Activated CD8-positive, alpha-beta memory T cell treated with anti-CD3 and anti-CD28 coated beads, Interleukin-2, amount 10 ng/mL, durations not matched to agents 7 days and 5 days (primary cell): Measurements from ENCODE around the gene ANKK1. TPM values are rescaled to one million over a fixed set of nuclear protein-coding genes. Genes with fewer than 3 reads are reported as not detected.

ENCODE experiments used
- ATAC-seq: fragments of 150-1000 bp; cut with Tn5 transposase; one replicate; pipeline ENCODE4 v1.10.0; 2021; ENCODE audit warnings: moderate library complexity
- CTCF ChIA-PET: fragments of 350-600 bp; sonication (Branson Sonifier 250); formaldehyde crosslinking; loops from one replicate; lab custom pipeline; 2021; ENCODE audit warnings: antibody characterized with exemption; lab: Charles Lee
- DNase-seq: peaks from one replicate; pipeline ENCODE4 v3.0.0-alpha.2; 2020
- H3K27ac Mint-ChIP-seq: one replicate; pipeline ENCODE4 v1.8.0; 2021; ENCODE audit warnings: mild to moderate bottlenecking, mixed read lengths
- H3K27me3 Mint-ChIP-seq: one replicate; pipeline ENCODE4 v1.8.0; 2021; ENCODE audit warnings: mixed read lengths
- H3K36me3 Mint-ChIP-seq: one replicate; pipeline ENCODE4 v1.8.0; 2021; ENCODE audit warnings: mild to moderate bottlenecking, mixed read lengths
- H3K4me1 Mint-ChIP-seq: one replicate; pipeline ENCODE4 v1.8.0; 2021; ENCODE audit warnings: mixed read lengths
- H3K4me3 Mint-ChIP-seq: one replicate; pipeline ENCODE4 v1.8.0; 2021; ENCODE audit warnings: mild to moderate bottlenecking, moderate library complexity, mixed read lengths
- H3K9me3 Mint-ChIP-seq: one replicate; pipeline ENCODE4 v1.8.0; 2022; ENCODE audit warnings: low read depth, mixed read lengths
- total RNA-seq, 2 experiments: library from RNA; stranded (reverse); gene quantifications; one replicate each; pipeline ENCODE4 v1.2.3, GENCODE V29; 2021

Gene ANKK1
- total RNA-seq, 2 experiments from 2014 or later, result 0.29 TPM; not detected in 1

DNA sequence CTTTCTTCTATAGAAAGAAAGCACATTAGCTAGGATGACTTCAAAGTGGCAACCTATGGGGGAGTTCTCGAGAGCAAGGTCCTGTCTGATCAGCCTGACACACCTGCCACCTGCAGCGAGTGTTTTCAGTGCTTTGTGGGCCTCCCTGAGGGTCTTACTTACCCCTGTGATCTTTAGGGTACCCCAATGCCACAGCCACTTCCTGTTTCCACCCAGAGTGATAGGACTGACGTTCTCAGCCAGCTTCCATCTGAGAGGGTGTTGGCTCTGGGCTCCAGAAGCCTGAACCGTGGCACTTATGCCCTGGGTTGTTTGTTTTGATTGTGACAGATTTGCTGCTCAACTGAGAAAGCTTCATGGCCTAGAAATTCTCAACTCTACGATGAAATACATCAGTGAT is 21.7 kb upstream of the ANKK1 start:
- Mint-ChIP-seq H3K27ac (no peak overlapping the region), H3K36me3 (no peaks in the 10 kb centered on the region), H3K27me3 (no peaks in the 10 kb centered on the region)

GRCh38 chr11:113369411-113369810 is 18.2 kb upstream of the ANKK1 start:
- CTCF ChIA-PET, result no interaction called here
- no peaks in the 10 kb centered on the region for H3K9me3 Mint-ChIP-seq

More for the DNA sequence above, 21.7 kb upstream of the ANKK1 start:
- CTCF ChIA-PET, result interaction anchor here (1.0 kb wide), 1 partner anchor 408 kb away, joined by 3 read pairs; the partner anchor contains the start of gene ZW10
- H3K4me1 Mint-ChIP-seq, result peaks cover 20% of the 10 kb centered on the region
- H3K4me3 Mint-ChIP-seq, result no peak overlapping the region
- ATAC-seq, result no peak
- H3K9me3 Mint-ChIP-seq, result no peaks in the 10 kb centered on the region
- DNase-seq, result no peak

DNA sequence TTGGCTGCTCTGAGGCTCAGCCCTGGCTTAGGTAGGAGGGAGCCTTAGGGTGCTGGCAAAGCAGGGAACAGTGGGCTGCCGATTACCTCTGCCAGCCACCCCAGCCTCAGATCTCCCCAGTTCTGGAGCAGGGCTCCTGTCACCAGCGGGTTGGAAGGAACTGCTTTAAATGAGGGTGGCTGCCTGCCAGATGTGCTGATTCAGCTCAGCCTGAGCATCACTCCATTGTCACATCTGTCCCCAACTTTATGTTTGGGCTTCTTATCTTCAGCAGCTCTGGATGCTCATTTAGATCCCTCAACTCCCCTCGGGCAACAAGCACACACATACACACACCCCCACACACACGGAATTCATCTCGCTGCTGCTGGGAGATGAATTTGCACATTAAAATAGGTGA is 16.9 kb upstream of the ANKK1 start:
- H3K27ac Mint-ChIP-seq, result no peak overlapping the region
- H3K4me1 Mint-ChIP-seq, result peaks cover 12% of the 10 kb centered on the region
- H3K36me3 Mint-ChIP-seq, result no peaks in the 10 kb centered on the region
- H3K9me3 Mint-ChIP-seq, result no peaks in the 10 kb centered on the region
- no peak overlapping the region for H3K4me3 Mint-ChIP-seq
- DNase-seq (no peak), ATAC-seq (no peak)
- CTCF ChIA-PET, result no interaction called here
- H3K27me3 Mint-ChIP-seq, result no peaks in the 10 kb centered on the region

More at GRCh38 chr11:113369411-113369810, 18.2 kb upstream of the ANKK1 start:
- Mint-ChIP-seq H3K36me3 (no peaks in the 10 kb centered on the region), H3K27ac (no peak overlapping the region), H3K27me3 (no peaks in the 10 kb centered on the region), H3K4me1 (peaks cover 12% of the 10 kb centered on the region), H3K4me3 (no peak overlapping the region)
- no peak for ATAC-seq
- DNase-seq, result no peak

DNA sequence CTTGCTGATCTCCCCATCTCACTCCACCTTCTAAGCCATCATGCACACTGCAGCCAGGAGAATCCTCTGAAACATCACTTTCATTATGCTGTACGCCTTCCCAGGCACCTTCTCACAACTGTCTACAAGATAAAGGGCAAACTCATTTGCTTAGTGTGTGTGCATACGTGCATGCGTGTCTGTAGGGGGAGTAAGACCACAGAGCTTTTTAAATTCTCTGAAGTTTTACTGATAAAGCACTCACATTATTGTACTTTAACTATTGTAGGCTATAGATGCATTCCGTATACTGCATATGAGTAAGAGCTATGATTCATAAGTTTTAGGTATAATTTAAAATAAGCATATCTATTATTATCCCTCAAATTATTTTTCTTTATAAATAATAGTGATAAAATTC is 15.3 kb upstream of the ANKK1 start:
- no peaks in the 10 kb centered on the region for H3K36me3 Mint-ChIP-seq
- no peaks in the 10 kb centered on the region for H3K9me3 Mint-ChIP-seq
- DNase-seq, result no peak
- CTCF ChIA-PET, result no interaction called here
- no peak overlapping the region for H3K27ac Mint-ChIP-seq
- ATAC-seq, result no peak
- no peaks in the 10 kb centered on the region for H3K4me1 Mint-ChIP-seq
- H3K27me3 Mint-ChIP-seq, result no peaks in the 10 kb centered on the region
- H3K4me3 Mint-ChIP-seq, result no peak overlapping the region

DNA sequence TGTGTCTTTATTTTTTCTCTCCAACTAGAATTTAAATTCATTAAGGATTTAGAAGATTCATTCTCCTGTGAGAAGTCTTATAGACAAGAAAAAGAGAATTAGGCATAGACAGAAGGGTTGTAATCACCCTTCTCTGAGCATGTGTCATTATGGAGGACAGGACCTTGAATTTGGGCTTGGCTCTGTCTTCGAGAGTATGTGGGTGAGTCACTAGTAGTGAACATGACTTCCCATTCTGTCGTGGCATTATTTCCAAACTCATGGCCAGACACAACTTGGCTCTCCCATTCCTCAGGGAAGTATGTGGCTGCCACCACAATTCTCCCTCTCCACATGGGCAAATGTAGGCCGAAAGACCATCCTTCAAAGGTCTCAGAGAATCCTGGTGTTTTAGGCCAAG is 14.3 kb upstream of the ANKK1 start:
- Mint-ChIP-seq H3K36me3 (no peaks in the 10 kb centered on the region), H3K4me3 (no peak overlapping the region), H3K9me3 (no peaks in the 10 kb centered on the region), H3K27me3 (no peaks in the 10 kb centered on the region), H3K27ac (no peak overlapping the region), H3K4me1 (no peaks in the 10 kb centered on the region)
- ATAC-seq (no peak), DNase-seq (no peak)
- CTCF ChIA-PET, result no interaction called here

GRCh38 chr11:113373981-113374560 is 13.5 kb upstream of the ANKK1 start:
- CTCF ChIA-PET, result no interaction called here
- no peak for DNase-seq
- H3K36me3 Mint-ChIP-seq, result no peaks in the 10 kb centered on the region
- no peaks in the 10 kb centered on the region for H3K9me3 Mint-ChIP-seq
- no peak for ATAC-seq
- no peak overlapping the region for H3K4me3 Mint-ChIP-seq
- no peaks in the 10 kb centered on the region for H3K27me3 Mint-ChIP-seq
- no peaks in the 10 kb centered on the region for H3K4me1 Mint-ChIP-seq
- H3K27ac Mint-ChIP-seq, result no peak overlapping the region

GRCh38 chr11:113375402-113375801 is 12.2 kb upstream of the ANKK1 start:
- Mint-ChIP-seq H3K4me1 (no peaks in the 10 kb centered on the region), H3K9me3 (no peaks in the 10 kb centered on the region), H3K4me3 (no peak overlapping the region), H3K36me3 (no peaks in the 10 kb centered on the region), H3K27me3 (no peaks in the 10 kb centered on the region), H3K27ac (no peak overlapping the region)
- CTCF ChIA-PET, result no interaction called here
- DNase-seq (no peak), ATAC-seq (no peak)

DNA sequence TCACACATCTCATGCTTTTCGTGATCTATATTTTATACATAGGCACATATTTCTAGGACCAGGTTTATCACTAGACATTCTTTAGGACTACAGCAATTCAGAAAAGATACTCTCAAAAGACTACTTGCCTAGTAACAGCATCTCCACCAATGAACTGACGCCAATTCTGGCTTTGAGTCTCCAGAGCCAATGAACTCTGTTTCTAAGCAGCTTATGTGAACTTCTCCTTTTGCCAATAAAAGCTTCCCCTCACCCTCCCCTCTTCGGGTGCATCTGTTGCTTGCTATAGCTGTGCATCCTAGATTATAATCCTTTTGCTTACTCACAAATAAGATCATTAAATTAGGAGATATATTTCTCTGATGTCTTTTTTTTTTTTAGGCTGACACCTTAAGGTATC is 11.4 kb upstream of the ANKK1 start:
- Mint-ChIP-seq H3K27ac (no peak overlapping the region), H3K27me3 (no peaks in the 10 kb centered on the region), H3K4me3 (no peak overlapping the region), H3K36me3 (no peaks in the 10 kb centered on the region), H3K9me3 (no peaks in the 10 kb centered on the region), H3K4me1 (no peaks in the 10 kb centered on the region)
- ATAC-seq (no peak), DNase-seq (no peak)
- CTCF ChIA-PET, result no interaction called here

DNA sequence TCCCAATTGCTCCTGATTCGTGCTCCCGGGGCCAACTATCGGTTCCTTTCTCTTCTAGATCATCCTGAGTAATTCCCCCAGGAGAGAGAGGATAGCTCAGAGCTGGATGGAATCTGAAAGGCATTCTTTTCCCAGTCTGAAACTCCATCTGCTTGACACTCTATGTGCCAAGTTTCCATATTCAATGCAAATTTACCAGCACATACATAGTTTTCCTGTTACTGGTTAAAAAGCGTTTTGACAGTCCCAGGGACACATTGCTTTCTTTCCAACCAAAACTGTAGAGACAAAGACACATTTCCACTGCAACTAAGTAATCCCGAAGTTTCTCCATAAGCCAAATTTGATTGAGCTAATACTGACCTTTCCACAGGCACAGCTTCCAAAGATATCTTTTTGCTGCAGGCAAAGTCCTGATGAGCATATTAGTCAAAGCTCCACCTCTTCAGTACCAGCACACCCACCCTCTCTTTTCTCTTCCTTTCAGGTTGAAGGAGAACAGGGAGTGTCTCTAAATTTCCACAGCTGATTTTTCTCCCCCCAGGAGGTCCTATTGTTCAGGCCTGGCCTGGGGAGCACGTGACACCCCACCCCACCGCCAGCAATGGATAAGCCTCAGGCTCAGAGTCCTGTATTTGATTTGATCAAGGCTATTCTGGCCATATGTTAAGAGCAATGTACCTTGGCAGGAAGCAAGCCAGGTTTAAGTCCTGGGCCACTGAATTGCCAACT is 9.7 kb upstream of the ANKK1 start:
- CTCF ChIA-PET, result no interaction called here
- ATAC-seq (no peak), DNase-seq (no peak)
- H3K9me3 Mint-ChIP-seq, result no peaks in the 10 kb centered on the region
- no peaks in the 10 kb centered on the region for H3K27me3 Mint-ChIP-seq
- H3K4me1 Mint-ChIP-seq, result no peaks in the 10 kb centered on the region
- no peak overlapping the region for H3K4me3 Mint-ChIP-seq
- H3K36me3 Mint-ChIP-seq, result no peaks in the 10 kb centered on the region
- no peak overlapping the region for H3K27ac Mint-ChIP-seq

- H3K4me3 Mint-ChIP-seq, result no peak overlapping the region
- DNase-seq, result no peak
- H3K27ac Mint-ChIP-seq, result no peak overlapping the region
- no peaks in the 10 kb centered on the region for H3K27me3 Mint-ChIP-seq
- H3K4me1 Mint-ChIP-seq, result no peaks in the 10 kb centered on the region
- CTCF ChIA-PET, result no interaction called here
- ATAC-seq, result no peak
- H3K36me3 Mint-ChIP-seq, result no peaks in the 10 kb centered on the region
- H3K9me3 Mint-ChIP-seq, result no peaks in the 10 kb centered on the region
These were observed 8.9 kb upstream of the ANKK1 start for GRCh38 chr11:113378692-113379091.

DNA sequence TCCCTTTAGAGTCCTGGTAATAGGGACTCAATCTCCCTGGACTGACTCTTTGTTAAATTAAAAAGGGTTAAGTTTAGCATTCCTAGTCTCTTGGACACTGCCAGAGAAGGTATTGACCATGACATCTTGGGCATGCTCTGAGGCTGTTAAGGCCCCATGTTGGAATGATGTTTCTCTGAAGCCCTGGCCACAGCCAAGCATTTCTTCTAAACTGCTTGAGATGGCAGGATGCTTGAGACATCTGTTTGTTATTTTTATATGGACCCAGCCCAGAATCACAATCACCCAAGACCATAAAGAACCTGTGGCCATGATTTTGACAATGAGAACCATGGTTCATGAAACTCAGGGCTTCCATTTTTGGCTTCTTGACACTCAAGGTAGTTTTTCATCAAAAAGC is 5.5 kb upstream of the ANKK1 start:
- DNase-seq (no peak), ATAC-seq (no peak)
- Mint-ChIP-seq H3K36me3 (no peaks in the 10 kb centered on the region), H3K4me3 (no peak overlapping the region), H3K27me3 (peaks cover 1% of the 10 kb centered on the region), H3K9me3 (no peaks in the 10 kb centered on the region), H3K4me1 (no peaks in the 10 kb centered on the region), H3K27ac (no peak overlapping the region)
- CTCF ChIA-PET, result interaction anchor here (0.7 kb wide), 1 partner anchor 251 kb away, joined by 3 read pairs; no protein-coding TSS in a partner anchor

DNA sequence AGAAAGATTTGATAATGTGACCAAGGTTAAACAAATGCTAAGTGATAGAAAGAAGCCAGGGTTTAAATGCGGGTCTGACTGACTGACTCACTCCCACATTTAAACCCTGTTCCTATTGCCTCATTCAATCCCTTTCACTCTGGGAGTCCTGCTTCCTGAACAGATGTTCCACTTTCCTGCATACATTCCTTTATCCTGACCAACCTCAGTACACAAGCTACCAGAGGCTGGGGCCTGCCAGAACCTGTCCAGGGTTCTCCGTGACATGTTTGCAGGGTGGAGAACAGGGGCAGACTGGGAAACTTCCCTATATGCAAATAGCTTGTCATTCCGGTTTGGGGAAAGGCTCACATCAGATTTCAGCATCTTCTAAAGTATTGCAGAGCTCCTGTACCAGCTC is 3.0 kb upstream of the ANKK1 start:
- no peak overlapping the region for H3K4me3 Mint-ChIP-seq
- H3K4me1 Mint-ChIP-seq, result no peaks in the 10 kb centered on the region
- no peaks in the 10 kb centered on the region for H3K9me3 Mint-ChIP-seq
- ATAC-seq (no peak), DNase-seq (no peak)
- H3K27me3 Mint-ChIP-seq, result peaks cover 2% of the 10 kb centered on the region
- no peaks in the 10 kb centered on the region for H3K36me3 Mint-ChIP-seq
- no peak overlapping the region for H3K27ac Mint-ChIP-seq
- CTCF ChIA-PET, result no interaction called here

- CTCF ChIA-PET, result no interaction called here
- Mint-ChIP-seq H3K4me1 (no peaks in the 10 kb centered on the region), H3K27me3 (peaks cover 2% of the 10 kb centered on the region), H3K36me3 (no peaks in the 10 kb centered on the region), H3K4me3 (no peak overlapping the region), H3K27ac (no peak overlapping the region), H3K9me3 (no peaks in the 10 kb centered on the region)
- ATAC-seq, result no peak
- no peak for DNase-seq
These were observed 1.8 kb upstream of the ANKK1 start for GRCh38 chr11:113385749-113386148.

- H3K27me3 Mint-ChIP-seq, result peaks cover 2% of the 10 kb centered on the region
- H3K27ac Mint-ChIP-seq, result no peak overlapping the region
- DNase-seq (no peak), ATAC-seq (no peak)
- no peaks in the 10 kb centered on the region for H3K4me1 Mint-ChIP-seq
- H3K4me3 Mint-ChIP-seq, result no peak overlapping the region
- H3K9me3 Mint-ChIP-seq, result no peaks in the 10 kb centered on the region
- no peaks in the 10 kb centered on the region for H3K36me3 Mint-ChIP-seq
- CTCF ChIA-PET, result no interaction called here
These were observed 713 bp upstream of the ANKK1 start for GRCh38 chr11:113386866-113387265.
